Measurements from ENCODE around the gene TFEC.
"Not testable (repeated sequence)": the region's sequence is repeated elsewhere in the genome, so short reads cannot be mapped to it uniquely, and the experiment has no call there.

TFEC gene

DNA sequence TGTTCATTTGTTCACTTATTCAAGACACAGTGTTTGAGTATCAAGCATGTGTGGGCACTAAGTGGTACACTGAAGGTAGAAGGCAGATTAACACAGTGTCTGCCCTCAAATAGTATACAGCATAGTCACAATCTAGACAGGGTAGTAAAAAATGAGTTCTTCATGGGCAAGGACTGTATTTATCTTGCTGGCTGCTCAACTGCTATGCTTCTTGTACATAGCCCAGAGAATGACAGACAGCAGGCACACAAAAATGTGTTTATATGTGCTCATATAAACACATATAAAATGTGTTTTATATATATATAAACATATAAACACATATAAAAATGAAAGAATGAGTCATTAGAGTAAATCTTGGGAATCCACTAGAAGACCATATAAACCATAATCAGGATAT, 43.1 kb downstream of the TFEC start:
- no peak for DNase-seq

DNA sequence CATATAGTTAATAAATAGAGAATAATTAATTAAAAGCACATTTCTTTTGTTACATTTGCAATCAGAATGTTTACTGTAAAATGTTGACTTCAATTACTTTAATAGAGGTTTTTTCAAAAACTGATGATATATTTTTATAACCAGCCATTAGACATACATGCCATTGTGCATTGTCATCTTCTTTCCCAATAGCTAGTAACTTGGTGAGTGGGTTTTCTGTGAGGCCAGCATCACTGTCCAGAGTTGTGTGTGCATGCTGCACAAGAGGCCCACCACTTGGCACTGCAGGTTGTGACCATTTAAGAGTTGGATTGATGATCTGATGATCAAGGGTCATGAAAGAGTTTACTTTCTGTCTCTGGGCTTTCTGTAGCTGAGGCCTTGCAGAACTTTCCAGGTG, 46.5 kb downstream of the TFEC start:
- no peak for DNase-seq

- no peak for DNase-seq
Observed at GRCh38 chr7:115980159-115980558, 50.4 kb downstream of the TFEC start.

DNA sequence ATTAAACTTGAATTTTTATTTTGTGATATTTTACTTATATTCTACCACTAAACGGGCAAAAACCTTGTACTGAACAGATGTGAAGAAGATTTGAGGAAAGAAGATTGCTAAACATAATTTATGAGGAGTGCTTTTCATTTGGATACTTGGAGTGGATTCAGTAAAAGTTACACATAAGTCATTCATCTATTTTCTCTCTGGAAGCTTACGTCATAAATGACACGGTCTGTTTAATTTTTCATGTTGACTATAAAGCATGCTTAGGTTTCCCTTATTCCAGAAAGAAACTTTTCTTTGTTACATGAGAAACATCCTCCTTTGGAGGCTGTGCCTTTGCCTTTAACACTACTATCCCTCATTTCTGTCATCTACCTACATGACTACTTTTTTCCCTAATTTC, 53.9 kb downstream of the TFEC start:
- no peak for DNase-seq

GRCh38 chr7:115975766-115976165, 54.8 kb downstream of the TFEC start:
- DNase-seq = no peak

DNA sequence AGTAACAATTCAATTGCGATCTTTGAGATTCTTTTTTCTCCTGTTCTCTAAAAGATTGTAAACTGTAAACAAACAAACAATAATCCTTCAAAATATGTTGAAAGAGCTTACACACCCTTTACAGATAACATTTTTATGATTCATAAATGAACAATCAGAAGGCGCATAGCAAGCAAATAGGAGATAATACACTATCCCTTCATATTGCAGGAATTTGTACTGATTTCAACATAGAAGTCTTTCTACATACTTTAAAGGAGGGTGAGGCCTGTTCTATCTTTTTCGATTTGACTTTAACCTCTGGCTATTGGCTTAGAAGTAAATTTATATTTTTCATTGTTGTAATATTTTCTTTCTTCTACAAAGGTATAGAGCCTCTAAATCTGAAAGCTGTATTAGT, 57.2 kb downstream of the TFEC start:
- no peak for DNase-seq

DNA sequence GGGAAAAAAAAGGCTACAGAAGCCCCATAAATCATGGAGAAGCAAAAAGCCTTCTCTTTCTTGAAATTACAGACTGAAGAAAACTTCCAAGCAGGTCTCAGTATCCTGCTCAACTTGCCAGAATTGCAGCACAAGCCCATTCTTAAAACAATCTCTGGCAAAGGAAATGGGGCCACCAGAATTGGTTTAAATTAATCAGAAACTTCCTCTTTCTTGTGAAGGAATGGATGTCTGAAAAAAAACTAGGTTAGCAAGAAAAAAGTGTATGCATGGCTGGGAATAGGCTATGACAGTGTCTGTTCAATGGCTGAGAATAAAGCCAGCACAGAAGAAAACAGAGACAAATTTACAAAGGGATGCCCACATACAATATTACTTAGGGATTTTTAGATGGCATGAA, 59.1 kb downstream of the TFEC start:
- no peak for DNase-seq

GRCh38 chr7:115968596-115968995, 62.0 kb downstream of the TFEC start:
- DNase-seq = no peak

DNA sequence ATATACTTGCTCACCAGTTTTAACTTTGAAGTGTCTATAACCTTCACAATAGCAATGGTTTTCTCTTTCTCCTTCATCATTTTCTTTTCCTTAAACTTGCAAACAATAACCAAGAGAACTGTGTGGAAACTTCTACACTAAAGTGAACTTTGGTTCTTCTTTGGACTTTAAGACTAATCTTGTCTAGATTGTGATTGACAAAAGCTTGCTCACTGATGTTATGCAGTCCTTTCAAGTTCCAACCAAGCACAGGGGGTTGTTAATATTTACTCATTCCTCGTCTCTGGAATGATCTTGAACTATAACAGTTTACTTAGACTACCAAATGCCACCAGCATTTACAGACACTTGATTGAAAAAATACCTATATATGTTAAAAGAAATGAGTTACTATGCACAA, 62.4 kb downstream of the TFEC start:
- no peak for DNase-seq

DNA sequence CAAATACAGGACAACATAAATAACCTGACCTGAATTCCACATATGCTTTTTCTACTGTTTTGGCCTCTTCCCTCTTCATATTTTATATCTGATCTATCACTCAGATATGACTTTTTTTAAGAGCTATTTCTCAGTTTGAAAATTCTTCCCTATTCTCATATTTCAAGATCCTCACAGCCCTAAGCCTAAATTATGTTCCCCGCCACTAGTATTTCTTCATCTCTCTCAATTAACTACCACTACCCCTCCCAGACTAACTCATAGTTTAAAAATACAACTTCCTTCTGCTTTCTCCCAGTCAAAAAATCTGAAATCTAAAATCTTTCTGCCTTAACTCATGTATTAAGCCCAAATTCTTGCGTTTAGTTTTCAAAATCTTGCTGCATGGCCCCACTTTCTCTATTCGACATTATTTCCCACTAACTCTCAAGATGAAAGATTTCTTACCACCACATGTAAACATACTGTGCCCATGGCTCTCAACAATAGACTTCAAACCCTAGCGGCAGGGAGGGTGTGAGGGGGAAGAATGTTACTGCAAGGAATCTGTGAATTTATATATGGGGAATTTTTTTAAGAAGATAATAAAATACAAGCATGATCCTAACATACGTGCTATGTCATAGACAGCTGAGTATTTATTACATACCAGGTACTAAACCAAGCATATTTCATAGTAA, 64.6 kb downstream of the TFEC start:
- no peak for DNase-seq

GRCh38 chr7:115965236-115965635, 65.3 kb downstream of the TFEC start:
- no peak for DNase-seq

GRCh38 chr7:115964799-115965198, 65.8 kb downstream of the TFEC start:
- DNase-seq = no peak

GRCh38 chr7:115962340-115962739, 68.2 kb downstream of the TFEC start:
- no peak for DNase-seq

DNA sequence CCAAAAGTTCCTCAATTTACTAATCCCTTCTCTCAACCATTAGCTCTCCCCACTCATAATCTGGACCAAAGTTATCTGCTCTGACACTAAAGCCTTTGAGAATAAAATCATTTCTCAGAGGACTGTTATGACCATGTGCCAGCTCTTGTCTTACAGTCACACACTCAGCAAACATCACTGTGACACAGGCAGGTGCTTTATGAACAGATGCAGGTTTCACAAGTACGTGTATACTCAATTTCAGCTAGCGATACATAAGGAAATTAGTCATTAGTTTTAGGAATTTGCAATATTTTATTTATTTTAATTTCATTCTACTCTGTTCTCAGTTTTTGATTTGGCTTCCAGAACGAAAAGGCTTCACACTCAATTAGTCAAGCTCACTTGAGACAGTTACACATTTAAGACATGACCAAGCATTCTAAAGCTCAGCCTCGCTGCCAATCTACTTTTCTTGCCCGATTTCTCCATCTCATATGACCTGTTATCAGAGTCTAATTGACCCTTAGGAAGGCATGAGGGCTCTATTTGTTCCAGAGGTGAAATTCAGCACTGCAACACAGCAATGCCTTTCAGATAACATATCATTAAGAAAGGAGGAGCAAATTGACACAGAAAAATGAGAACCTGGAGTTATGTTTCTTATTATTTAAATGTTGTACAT, 76.8 kb downstream of the TFEC start:
- no peak for DNase-seq

DNA sequence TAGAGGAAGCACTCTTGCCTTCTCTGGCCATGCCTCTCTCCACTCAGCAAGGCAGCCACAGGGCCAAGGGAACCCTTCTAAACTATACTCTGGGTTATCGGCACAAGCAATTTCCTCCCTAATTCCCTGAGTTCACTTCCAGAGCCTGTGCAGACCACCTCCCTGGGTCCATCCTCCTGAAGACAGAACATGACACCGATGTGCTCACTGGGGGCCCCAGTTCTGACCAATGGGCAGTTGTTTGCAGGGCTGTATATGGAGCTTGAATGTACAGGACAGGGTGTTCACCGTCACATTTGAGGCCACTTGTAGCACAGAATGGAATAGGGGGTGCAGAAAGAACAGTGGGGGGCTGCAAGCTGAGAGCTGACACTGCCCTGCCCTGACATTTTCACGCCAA, 77.7 kb downstream of the TFEC start:
- no peak for DNase-seq

- DNase-seq = no peak
Observed at GRCh38 chr7:115951547-115951946, 79.0 kb downstream of the TFEC start.

GRCh38 chr7:115941703-115942268, 88.8 kb downstream of the TFEC start:
- DNase-seq = no peak

DNA sequence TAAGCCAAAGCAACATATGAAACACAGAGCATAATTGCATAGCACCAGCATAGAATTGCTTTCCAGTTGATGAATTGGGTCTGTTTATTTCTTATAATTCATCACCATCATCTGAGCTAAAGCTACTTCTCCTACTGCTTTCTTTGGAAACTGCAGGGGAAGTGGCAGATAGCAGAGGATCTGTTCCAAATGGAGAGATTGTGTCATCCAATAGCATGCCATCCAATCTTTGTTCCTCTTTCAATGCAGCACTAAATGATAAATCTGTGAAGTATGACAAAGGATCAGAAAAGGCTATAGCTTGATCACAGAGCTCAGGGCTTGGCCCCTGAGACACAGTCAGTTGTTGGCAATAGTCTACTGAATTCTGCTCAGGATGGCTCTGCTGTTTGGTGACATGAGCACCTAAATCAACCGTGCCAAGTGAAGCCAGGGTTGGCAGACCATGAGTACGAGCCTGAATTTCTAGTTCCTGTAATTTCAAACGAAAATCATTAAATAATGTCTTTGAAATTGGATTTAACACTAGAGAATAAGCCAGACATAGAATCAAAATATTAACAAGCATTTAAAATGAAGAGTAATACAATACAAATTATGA, 90.0 kb downstream of the TFEC start:
- no peak for DNase-seq

GRCh38 chr7:115937960-115938359, 92.6 kb downstream of the TFEC start:
- DNase-seq = no peak

GRCh38 chr7:115933471-115933870, 97.1 kb downstream of the TFEC start:
- DNase-seq = no peak

DNA sequence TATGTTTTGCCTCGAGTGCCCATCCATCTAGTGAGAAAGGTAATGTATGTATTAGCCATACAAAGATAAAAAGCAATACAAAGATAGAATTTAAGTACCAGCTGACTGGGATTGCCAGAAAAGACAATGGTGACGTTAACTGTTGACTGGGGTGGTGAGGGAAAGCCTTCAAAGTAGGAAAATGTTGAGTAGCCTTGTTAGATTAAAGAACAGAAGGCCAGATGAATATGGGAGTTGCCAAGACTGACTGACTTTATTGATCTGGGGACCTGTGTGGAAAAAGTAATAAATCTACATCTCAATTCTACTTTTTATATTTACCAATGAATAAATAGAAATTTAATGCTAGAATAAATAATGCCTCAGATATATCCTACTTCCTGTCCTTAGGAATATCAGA, 97.7 kb downstream of the TFEC start:
- DNase-seq = no peak

DNA sequence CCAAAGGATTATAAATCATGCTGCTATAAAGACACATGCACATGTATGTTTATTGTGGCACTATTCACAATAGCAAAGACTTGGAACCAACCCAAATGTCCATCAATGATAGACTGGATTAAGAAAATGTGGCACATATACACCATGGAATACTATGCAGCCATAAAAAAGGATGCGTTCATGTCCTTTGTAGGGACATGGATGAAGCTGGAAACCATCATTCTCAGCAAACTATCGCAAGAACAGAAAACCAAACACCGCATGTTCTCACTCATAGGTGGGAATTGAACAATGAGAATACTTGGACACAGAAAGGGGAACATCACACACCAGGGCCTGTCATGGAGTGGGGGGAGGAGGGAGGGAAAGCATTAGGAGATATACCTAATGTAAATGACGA, 100.4 kb downstream of the TFEC start:
- not testable (repeated sequence) for DNase-seq

- not testable (repeated sequence) for DNase-seq
Observed at GRCh38 chr7:115929736-115930135, 100.8 kb downstream of the TFEC start.

DNA sequence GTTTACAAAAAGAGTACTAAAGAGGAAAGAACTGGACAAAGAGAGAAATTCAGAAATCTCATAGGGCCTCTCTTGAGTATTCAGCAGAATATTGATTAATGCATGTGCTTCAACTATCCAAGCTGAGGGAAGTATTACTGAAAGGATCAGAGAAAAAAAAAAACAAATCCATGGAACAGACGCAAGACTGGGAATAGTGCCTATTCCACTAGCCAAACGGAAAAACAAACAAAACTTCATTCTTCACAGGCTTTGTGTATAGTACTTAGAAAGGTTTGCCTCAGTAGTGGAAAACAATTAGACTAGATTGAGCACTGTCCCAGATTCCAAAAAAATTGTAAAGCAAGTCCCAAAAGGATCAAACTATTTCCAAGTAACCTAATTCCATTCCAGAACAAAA, 106.2 kb downstream of the TFEC start:
- no peak for DNase-seq
